HL-60 (cell line): ENCODE measurements around the gene VPS9D1.

Experiments used
- DNase-seq, 2 experiments: peaks; one replicate each; pipeline ENCODE4 v3.0.0-alpha.2; 2010 to 2020; ENCODE audit warnings: low read depth in 1 of 2, low spot score in 1 of 2
- H3K27ac ChIP-seq: fragments of 250-450 bp; sonication (Bioruptor Pico); replicated peaks from 2 replicates; pipeline ENCODE4 v1.5.1; 2020; ENCODE audit warnings: mild to moderate bottlenecking, moderate library complexity
- H3K27me3 ChIP-seq: fragments of 250-450 bp; sonication (Bioruptor Pico); 2 replicates; pipeline ENCODE4 v1.5.1; 2021; ENCODE audit warnings: mild to moderate bottlenecking, moderate library complexity; ENCODE audit not compliant: insufficient read depth, poor library complexity, severe bottlenecking
- H3K4me3 ChIP-seq: replicated peaks from 2 replicates; pipeline ENCODE4 v1.5.1; 2011; ENCODE audit warnings: mild to moderate bottlenecking, control low read depth, low read length; ENCODE audit not compliant: insufficient read depth
- GABPA ChIP-seq: IDR thresholded peaks from 2 replicates; pipeline ENCODE4 v1.6.1; 2012; ENCODE audit warnings: low read depth
- POLR2AphosphoS5 ChIP-seq: IDR thresholded peaks from 2 replicates; pipeline ENCODE4 v1.6.1; 2012; ENCODE audit warnings: low read depth
- SPI1 ChIP-seq: IDR thresholded peaks from 2 replicates; pipeline ENCODE4 v1.6.1; 2012; ENCODE audit warnings: low read depth, mild to moderate bottlenecking, borderline replicate concordance
- TF ChIP-seq, protein P1 (sequence below): IDR thresholded peaks from one replicate; pipeline ENCODE4 v1.5.1; 2011; ENCODE audit warnings: low read length, control low read depth, inconsistent platforms; ENCODE audit not compliant: insufficient read depth
- TF ChIP-seq, protein P2 (sequence below): IDR thresholded peaks from 2 replicates; pipeline ENCODE4 v1.6.1; 2012; ENCODE audit warnings: low read depth; ENCODE audit not compliant: insufficient replicate concordance

VPS9D1 gene

DNA sequence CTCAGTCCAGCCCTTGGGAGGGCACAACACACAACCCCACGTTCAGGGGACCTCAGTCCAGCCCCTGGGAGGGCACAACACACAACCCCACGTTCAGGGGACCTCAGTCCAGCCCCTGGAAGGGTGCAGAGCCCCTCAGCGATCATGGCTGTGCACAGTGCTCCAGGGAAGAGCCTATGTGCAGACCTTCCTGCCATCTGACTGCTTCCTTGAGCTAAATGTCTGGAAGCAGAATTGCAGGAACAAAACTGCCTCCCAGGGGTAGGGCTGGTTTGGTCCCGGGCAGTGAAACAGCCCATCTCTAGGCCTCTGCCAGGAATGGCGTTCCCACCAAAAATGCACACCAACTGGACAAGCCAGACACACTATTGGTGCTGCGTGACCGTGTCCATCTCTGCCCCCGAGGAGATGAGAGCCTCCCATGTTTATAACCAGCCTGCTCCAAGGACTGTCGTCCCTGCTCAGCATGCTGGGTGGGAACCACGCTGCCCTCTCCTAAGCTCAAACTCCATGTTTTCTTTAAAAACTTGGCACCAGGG lies 44.7 kb upstream of the VPS9D1 start:
- peak in 1 of 2 experiments; percentile 1 for DNase-seq
- Histone ChIP-seq H3K4me3 (no peak overlapping the region), H3K27me3 (no peaks in the 10 kb centered on the region), H3K27ac (peak overlapping the region; percentile 58)
- TF ChIP-seq, protein P1, sequence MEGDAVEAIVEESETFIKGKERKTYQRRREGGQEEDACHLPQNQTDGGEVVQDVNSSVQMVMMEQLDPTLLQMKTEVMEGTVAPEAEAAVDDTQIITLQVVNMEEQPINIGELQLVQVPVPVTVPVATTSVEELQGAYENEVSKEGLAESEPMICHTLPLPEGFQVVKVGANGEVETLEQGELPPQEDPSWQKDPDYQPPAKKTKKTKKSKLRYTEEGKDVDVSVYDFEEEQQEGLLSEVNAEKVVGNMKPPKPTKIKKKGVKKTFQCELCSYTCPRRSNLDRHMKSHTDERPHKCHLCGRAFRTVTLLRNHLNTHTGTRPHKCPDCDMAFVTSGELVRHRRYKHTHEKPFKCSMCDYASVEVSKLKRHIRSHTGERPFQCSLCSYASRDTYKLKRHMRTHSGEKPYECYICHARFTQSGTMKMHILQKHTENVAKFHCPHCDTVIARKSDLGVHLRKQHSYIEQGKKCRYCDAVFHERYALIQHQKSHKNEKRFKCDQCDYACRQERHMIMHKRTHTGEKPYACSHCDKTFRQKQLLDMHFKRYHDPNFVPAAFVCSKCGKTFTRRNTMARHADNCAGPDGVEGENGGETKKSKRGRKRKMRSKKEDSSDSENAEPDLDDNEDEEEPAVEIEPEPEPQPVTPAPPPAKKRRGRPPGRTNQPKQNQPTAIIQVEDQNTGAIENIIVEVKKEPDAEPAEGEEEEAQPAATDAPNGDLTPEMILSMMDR, result no peak
- TF ChIP-seq, protein P2, sequence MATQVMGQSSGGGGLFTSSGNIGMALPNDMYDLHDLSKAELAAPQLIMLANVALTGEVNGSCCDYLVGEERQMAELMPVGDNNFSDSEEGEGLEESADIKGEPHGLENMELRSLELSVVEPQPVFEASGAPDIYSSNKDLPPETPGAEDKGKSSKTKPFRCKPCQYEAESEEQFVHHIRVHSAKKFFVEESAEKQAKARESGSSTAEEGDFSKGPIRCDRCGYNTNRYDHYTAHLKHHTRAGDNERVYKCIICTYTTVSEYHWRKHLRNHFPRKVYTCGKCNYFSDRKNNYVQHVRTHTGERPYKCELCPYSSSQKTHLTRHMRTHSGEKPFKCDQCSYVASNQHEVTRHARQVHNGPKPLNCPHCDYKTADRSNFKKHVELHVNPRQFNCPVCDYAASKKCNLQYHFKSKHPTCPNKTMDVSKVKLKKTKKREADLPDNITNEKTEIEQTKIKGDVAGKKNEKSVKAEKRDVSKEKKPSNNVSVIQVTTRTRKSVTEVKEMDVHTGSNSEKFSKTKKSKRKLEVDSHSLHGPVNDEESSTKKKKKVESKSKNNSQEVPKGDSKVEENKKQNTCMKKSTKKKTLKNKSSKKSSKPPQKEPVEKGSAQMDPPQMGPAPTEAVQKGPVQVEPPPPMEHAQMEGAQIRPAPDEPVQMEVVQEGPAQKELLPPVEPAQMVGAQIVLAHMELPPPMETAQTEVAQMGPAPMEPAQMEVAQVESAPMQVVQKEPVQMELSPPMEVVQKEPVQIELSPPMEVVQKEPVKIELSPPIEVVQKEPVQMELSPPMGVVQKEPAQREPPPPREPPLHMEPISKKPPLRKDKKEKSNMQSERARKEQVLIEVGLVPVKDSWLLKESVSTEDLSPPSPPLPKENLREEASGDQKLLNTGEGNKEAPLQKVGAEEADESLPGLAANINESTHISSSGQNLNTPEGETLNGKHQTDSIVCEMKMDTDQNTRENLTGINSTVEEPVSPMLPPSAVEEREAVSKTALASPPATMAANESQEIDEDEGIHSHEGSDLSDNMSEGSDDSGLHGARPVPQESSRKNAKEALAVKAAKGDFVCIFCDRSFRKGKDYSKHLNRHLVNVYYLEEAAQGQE, result no peak
- no peak for TF ChIP-seq GABPA
- no peak for TF ChIP-seq SPI1
- TF ChIP-seq POLR2AphosphoS5, result no peak

DNA sequence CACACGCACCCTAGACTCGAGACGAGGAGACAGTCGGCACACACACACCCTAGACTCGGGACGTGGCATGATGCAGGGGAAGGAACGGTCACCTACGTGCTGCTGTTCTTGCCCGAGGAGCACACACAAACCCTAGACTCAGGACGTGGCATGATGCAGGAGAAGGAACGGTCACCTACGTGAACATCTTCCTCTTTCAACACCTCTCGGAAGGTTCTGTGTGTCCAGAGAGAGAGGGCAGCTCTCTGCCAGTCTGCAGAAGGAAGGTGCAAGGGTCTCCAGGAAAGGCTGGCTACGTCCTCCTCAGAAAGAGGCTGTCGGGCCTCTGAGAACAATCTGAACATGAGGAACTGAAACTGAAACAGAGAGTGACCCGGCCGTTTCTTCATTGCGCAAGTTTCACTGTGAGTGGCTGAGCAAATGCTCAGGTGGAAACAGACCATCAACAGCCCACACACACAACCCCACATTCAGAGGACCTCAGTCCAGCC lies 44.1 kb upstream of the VPS9D1 start:
- peak overlapping the region; percentile 8; the same call in 1 of the 2 replicates for H3K4me3 ChIP-seq
- no peaks in the 10 kb centered on the region for H3K27me3 ChIP-seq
- H3K27ac ChIP-seq, result peak overlapping the region; percentile 58
- TF ChIP-seq, protein P1, result no peak
- TF ChIP-seq, protein P2, result no peak
- TF ChIP-seq SPI1 (peak; percentile 47; the same call in 1 of the 2 replicates), POLR2AphosphoS5 (peak; percentile 32; the same call in 1 of the 2 replicates)
- DNase-seq, result peak; percentile 71 to 73

DNA sequence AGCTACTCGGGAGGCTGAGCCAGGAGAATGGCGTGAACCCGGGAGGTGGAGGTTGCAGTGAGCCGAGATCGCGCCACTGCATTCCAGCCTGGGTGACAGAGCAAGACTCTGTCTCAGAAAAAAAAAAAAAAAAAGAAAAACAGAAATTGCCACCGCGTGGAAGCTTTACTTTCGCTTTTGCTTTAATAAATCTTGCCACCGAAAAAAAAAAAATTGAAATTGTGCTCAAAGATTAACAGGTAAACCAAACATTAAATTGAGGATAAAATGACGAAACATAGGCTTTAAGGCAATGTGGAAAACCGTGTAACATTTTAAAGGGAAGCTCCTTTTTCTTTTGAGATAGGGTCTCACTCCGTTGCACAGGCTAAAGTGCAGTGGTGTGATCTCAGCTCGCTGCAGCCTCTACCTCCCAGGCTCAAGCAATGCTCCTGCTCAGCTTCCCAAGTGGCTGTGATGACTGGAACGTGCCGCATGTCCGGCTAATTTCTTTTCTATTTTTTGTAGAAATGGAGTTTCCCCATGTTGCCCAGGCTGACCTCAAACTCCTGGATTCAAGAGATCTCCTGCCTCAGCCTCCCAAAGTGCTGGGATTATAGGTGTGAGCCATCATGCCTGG lies 40.7 kb upstream of the VPS9D1 start:
- Histone ChIP-seq H3K27me3 (no peaks in the 10 kb centered on the region), H3K27ac (no peak overlapping the region), H3K4me3 (no peak overlapping the region)
- TF ChIP-seq SPI1, result no peak
- DNase-seq, result no peak

DNA sequence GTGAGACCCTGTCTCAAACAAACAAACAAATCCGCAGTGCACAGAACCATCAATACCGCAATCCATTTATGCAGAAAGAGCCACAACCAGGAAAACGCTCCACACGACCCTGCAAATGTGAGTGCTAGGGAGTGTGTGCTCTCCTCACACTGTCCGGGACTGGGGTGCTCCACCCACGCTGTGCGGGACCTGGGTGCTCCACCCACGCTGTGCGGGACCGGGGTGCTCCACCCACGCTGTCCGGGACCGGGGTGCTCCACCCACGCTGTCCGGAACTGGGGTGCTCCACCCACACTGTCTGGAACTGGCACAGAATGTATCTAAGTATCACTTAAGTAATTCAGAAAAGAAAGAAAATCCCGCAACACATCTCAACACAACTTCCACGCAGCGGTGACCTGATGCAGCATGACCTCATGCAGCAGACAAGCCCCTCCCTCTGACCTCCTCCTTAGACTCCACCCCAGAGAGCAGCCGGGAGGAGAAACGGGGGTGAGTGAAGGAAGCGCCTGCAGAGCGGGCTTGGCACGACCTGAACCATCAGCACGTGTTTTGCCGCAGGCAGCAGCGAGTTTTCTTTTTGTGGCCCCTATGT lies 39.1 kb upstream of the VPS9D1 start:
- TF ChIP-seq, protein P2, result no peak
- TF ChIP-seq POLR2AphosphoS5, result no peak
- DNase-seq, result no peak
- Histone ChIP-seq H3K27ac (no peak overlapping the region), H3K27me3 (no peaks in the 10 kb centered on the region), H3K4me3 (no peak overlapping the region)
